ENCODE results near the gene NUDT9.

- TF ChIP-seq POLR2A (IDR thresholded peaks at IDR 0.05), result no peak
- no peak for TF ChIP-seq CTCF (IDR thresholded peaks at IDR 0.05)
Measured at GRCh38 chr4:87387237-87387636, 35.1 kb upstream of the NUDT9 start.

Measured in testis (tissue), 2 donors.